ENCODE results near the gene ADCY1.
A peak's percentile ranks its signal among the peaks of the same experiment; 100 is the strongest.

Gene ADCY1

DNA sequence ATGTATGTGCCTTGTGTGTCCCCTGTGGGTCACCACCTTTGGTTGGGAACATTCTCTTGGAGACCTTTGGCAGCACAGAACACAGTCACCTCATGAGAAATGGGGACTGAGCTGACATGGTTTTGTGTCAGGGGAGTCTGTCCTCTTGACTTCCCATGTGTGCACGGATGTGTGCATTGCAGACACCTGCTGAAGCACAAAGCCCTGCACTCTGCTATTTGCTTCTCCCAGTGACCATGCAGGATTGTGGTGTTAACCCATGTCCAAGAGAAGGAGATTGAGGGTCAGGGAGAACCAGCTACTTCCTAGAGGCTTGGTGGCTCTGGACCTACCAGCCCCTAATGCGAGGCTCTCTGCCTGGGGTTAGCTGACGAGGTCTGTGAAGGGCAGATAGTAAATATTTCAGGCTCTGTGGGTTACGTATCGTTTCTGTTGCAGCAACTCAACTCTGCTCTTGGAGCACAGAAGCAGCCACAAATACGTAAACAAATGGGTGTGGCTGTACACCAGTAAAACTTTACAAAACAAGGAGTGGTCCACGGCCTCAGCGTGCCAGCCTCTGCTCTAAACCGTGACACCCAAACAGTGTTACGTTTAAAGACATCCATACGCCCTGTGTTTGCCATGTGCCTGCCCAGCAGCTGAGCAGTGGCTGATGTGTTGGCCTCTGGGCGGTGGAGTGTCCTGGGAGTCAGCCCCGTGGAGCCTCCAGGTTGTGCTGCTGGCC, 51.7 kb downstream of the ADCY1 start:
- no peak for DNase-seq (ENCODE audit: low spot score)

DNA sequence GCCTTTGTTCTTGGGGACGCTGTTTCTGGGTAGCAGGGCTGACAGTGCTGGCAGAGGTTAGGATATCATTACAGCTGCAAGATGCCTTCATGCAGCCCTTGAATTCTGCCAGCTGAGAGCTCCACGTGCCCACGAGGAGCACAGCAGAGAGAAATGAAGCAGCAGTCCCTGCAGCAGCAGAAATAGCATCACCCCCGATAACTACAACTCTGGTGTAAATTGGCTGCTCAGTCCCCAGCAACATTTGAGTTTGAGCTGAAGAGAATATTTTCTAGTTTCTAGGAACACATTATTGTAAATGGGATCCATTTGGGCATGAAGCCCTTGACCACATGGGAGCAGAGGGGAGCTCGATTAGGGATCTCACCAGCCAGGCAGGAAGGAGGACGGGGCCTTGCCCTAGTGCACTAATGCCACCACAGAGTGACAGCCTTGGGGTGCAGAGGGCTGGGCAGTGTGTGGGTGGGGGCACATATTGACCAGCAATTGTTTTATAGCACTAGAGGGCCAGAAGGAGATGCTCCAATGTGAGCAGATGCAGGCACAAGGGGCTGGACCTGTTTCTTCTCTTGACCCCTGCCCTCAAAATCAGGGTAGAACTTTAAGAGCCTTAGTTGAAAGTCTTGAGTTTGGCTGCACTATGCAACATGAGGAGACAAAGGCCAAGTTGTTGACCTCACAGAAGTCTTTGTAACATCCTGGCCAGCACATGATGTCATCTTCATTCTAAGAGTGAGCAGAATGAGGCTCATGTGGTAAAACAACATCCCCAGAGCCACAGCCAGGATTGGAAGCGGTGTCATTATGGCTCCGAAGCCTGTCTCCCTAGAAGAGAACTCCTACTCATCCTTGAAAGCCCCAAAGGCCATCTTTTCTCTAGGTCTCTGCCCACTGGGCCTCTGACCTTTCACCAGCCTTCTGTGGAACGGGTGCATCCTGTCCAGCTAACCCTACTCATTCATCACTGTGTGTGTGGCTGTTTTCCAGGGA, 52.6 kb downstream of the ADCY1 start:
- no peak for DNase-seq (ENCODE audit: low spot score)

- DNase-seq (ENCODE audit: low spot score), result no peak
Measured at GRCh38 chr7:45627691-45628456, 53.7 kb downstream of the ADCY1 start.

DNA sequence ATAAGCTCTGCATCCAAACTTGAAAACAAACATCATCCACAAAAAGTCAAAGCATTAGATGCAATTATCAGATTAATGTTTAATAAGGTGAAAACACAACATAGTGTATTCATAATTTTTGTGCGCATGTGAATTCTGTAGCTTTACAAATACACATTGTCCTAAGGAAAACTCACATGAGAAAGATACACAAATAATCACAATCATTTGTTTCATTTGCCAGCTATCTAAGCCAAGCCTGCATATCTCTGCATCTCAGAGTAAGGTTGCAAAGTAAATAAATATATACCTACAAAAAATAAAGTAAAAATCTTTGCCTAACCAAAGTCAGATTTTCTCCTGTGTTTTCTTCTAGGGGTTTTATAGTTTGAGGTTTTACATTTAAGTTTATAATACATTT, 57.4 kb downstream of the ADCY1 start:
- no peak for DNase-seq (ENCODE audit: low spot score)

DNA sequence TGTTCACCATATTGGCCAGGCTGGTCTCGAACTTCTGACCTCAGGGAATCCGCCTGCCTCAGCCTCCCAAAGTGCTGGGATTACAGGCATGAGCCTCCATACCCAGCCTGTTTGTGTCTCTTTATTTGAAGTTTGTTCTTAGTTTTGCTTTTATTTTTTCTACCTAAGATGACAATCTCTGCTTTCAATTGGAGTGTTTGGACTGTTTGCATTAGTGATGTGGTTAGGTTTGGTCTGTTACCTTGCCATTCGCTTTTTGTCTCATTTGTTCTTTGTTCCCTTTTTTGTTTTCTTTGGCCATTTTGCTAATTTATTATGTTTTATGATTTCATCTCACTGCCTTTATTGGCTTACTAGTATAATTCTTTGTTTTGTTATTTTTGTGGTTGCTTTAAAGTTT, 62.6 kb downstream of the ADCY1 start:
- DNase-seq (ENCODE audit: low spot score), result no peak

DNA sequence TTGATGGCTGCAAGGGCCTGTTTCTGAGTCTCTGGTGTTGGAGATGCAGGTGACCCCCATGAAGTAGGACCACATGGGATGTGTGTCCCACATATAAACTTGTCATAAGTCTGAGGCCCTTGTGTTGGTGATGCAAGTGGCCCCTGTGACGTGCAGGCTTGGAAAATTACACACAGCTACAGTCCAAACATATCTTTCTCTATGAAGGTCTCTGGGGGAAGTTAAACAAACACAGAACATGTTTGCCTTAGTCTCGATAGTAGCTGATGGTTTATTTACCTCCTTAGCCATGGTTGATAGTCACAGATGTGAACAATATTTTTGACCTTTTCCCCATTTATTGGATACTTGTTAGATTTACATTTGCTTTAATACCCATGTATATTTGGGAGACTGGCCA, 64.7 kb downstream of the ADCY1 start:
- DNase-seq (ENCODE audit: low spot score), result no peak

GRCh38 chr7:45642044-45642443, 67.9 kb downstream of the ADCY1 start:
- DNase-seq (ENCODE audit: low spot score), result no peak

GRCh38 chr7:45643630-45644029, 69.5 kb downstream of the ADCY1 start:
- DNase-seq (ENCODE audit: low spot score), result no peak

- no peak for DNase-seq (ENCODE audit: low spot score)
Measured at GRCh38 chr7:45644237-45644636, 70.1 kb downstream of the ADCY1 start.

GRCh38 chr7:45645141-45645969, 71.2 kb downstream of the ADCY1 start:
- no peak for DNase-seq (ENCODE audit: low spot score)

- DNase-seq (ENCODE audit: low spot score), result no peak
Measured at GRCh38 chr7:45646207-45646821, 72.1 kb downstream of the ADCY1 start.

- DNase-seq (ENCODE audit: low spot score), result no peak
Measured at GRCh38 chr7:45646996-45647825, 73.0 kb downstream of the ADCY1 start.

- no peak for DNase-seq (ENCODE audit: low spot score)
Measured at GRCh38 chr7:45647967-45648670, 74.0 kb downstream of the ADCY1 start.

- DNase-seq (ENCODE audit: low spot score), result no peak
Measured at GRCh38 chr7:45648671-45648995, 74.5 kb downstream of the ADCY1 start.

DNA sequence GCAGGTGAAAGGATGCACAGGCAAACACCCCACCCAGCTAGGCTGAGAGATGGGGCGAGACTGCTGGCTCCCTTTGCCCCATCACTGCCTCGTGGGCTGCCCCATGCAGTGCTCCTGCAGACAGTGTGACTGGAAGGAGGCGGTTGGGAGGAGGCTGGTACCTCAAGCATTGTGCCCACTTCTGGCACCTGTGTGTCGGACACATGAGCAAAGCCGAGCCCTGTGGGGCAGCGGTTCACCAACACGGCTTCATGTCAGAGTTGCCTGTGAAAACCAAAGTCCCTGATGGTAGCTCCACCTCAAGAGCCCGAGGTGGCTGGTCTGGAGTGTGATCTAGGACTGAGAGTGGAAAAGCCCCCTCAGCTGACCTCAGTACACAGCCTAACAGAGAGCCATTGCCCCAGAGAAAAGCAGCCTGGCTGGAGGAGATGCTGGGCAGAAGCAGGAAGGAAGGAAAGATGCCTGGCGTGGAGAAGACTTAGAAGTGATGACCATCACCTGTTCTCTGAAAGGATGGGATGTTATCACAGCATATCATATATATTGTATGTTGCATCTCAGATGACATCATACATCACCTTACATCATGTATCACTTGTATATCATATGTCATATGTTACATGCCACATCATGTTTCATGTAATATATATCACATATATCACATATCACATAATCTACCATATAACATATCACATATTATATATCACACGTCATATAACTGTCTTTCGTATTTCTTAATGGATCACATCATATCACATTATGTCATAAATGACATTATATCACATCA, 75.6 kb downstream of the ADCY1 start:
- peak; percentile 0 for DNase-seq (ENCODE audit: low spot score)

DNA sequence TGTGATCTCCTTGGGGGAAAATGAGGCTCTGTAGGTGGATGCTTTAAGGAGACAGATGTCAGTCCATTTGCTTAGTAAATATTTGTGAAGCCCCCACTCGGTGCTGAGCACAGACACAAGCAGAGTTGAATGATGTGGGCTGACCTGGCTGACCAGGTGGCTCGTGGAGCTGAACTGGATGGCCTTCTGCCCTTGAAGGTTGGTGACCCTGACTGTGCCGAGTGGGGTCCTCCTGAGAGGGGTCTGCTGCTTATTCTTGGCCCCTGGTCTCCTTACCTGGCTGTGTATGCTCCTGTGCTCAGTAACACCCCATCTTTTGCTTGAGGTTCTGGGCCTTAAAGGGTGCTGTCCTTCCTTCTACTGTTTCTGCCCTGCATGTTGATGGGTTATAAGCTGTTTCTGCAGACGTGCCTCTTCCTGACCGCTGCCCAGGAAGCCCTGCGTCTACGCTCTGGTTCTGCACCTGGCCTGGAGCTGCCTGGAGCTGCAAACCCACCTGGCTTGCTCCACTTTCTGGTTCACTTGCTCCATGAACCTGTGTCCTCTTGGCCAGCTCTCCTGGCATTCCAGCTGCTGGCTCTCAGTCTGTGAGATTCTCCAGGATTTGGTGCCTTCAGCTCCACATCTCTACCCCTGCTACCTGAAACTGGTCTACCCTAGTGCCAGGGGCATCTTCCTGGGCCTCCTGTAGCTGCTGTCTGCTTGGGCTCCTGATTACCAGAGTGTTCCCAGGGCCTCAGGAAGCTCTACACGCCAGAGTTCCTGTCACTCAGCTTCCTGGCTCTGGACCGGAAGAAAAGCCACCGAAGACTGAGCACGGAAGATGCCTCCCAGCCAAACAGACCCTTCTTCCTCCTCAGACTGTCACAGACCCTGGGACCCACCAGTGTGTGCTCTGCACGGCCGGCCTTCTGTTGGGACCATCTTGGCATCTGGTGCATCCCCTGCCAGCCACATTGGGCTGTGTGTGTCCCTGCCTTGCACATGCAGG, 76.5 kb downstream of the ADCY1 start:
- DNase-seq (ENCODE audit: low spot score), result peak; percentile 0

GRCh38 chr7:45651540-45651939, 77.4 kb downstream of the ADCY1 start:
- peak; percentile 0 for DNase-seq (ENCODE audit: low spot score)

DNA sequence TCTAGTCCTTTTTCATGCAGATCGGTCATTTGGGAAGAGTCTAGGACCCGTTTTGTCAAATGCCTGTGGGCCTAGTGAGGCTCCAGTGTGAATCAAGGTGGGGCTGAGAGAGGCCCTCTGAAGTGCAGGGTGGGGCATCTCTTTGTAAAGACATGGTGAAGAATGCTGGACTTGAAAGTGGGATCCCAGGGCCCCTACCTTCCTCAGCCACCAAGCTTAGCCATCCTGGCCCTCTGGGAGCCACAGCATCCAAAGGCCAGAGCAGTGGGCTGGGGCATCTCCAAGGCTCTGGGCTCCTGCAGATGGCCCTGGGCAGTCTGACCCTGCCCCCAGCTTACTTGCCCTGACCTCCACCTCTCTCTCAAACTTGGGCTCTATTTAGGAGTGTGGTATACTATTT, 78.5 kb downstream of the ADCY1 start:
- DNase-seq (ENCODE audit: low spot score), result no peak
